ENCODE measurements around the gene LILRA2.

- no peak for TF ChIP-seq CTCF (IDR thresholded peaks at IDR 0.05; ENCODE audit: low read length)
- no peak for TF ChIP-seq EZH2 (IDR thresholded peaks at IDR 0.05; ENCODE audit: borderline replicate concordance, low read length)
These were observed 18.7 kb upstream of the LILRA2 start for GRCh38 chr19:54554896-54555295.

All from OCI-LY1 (cell line).